ENCODE data around the gene AANAT.

DNA sequence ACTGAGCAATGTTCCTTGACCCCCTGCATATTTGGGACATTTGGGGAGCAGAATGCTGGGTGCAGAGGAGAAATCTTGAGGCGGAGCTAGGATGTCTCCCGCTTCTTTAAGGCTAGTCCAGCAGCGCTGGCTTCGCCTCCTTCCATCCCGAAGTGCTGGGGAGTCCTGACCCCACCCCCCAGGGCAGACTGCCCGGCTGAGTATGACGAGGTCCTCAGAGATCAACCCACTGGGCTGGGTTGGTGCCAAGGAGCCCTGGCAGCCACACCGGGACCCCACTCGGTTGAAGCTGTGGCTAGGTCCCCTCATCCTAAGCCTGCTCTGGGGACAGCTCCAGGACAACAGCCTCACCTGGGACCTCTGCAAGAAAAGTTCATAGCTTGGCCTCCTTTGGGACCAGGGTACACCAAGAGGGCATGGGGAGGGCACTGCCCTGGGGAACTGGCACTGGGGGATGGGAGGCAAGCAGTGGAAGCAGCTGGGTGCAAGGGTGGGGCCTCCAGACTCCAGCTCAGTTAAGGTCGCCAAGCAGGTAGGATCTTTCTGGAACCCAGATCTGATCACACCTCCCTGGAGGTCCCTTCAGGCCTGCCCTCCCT lies 22.8 kb downstream of the AANAT start:
- TF ChIP-seq, protein P1, sequence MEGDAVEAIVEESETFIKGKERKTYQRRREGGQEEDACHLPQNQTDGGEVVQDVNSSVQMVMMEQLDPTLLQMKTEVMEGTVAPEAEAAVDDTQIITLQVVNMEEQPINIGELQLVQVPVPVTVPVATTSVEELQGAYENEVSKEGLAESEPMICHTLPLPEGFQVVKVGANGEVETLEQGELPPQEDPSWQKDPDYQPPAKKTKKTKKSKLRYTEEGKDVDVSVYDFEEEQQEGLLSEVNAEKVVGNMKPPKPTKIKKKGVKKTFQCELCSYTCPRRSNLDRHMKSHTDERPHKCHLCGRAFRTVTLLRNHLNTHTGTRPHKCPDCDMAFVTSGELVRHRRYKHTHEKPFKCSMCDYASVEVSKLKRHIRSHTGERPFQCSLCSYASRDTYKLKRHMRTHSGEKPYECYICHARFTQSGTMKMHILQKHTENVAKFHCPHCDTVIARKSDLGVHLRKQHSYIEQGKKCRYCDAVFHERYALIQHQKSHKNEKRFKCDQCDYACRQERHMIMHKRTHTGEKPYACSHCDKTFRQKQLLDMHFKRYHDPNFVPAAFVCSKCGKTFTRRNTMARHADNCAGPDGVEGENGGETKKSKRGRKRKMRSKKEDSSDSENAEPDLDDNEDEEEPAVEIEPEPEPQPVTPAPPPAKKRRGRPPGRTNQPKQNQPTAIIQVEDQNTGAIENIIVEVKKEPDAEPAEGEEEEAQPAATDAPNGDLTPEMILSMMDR (IDR thresholded peaks at IDR 0.05) = no peak
- TF ChIP-seq POLR2A (IDR thresholded peaks at IDR 0.05) = no peak
